Measurements from ENCODE around the gene GSTM3.
"Not testable (repeated sequence)": the region's sequence is repeated elsewhere in the genome, so short reads cannot be mapped to it uniquely, and the experiment has no call there.

GSTM3 gene

DNA sequence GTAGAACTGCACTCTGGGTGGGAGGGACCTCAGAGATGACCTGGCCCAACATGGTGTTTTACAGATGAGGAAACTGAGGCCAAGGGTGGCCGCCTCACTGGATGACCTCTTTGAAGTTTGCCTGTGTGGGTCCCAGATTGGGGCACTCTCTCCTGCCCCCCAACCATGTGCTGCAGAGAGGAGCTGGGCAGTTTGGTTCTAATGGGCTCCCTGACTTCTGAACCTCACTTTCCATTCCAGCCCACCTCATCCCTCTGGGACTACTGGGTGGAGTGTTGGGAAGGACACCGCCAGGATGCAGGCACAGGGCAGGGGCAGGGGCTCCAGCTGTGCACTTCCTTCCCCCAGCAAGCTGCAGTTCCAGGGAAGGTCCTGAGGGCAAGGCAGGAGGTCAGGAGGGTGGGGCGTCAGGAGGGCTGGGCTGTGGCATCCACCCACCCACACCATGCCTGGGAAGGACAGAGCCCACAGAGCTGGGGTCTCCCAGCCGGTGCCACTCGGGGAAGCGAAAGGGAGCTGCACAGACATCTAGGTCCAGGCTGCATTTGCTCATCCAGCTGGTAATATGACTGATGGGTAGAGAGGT, 33.2 kb upstream of the GSTM3 start:
- DNase-seq (ENCODE audit: low spot score), result no peak

DNA sequence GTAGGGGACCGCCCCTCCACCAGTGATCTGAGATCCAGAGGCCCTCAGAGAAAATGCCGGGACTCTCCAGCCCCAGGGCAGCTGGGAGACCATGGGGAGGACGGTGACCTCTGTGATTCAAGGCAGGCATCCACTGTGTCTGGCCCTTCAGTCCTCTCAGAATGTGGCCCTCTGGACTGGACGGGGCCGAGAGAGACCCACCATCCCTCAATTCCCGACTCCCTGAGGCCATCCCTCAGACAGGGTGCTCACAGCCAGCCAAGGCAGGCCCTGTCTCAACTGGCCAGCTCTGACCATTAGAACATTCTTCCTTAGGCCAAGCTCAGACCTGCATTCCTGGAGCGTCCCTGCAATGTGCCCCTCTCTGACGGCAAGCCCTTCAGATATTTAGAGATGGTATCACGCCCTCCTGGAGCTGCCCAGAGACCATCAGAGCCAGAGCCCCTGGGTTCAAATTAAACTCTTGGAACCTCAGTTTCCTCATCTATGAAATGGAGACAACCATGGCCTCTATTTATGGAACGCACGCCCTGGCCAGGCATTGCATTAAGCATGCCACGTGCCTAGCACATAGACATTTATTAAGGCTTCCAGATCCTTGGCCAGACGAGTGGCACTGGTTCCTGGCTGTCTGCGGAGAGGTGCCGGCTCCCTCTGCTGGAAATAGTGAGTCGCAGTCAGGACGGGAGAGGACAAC, 32.5 kb upstream of the GSTM3 start:
- DNase-seq (ENCODE audit: low spot score), result peak; percentile 90

DNA sequence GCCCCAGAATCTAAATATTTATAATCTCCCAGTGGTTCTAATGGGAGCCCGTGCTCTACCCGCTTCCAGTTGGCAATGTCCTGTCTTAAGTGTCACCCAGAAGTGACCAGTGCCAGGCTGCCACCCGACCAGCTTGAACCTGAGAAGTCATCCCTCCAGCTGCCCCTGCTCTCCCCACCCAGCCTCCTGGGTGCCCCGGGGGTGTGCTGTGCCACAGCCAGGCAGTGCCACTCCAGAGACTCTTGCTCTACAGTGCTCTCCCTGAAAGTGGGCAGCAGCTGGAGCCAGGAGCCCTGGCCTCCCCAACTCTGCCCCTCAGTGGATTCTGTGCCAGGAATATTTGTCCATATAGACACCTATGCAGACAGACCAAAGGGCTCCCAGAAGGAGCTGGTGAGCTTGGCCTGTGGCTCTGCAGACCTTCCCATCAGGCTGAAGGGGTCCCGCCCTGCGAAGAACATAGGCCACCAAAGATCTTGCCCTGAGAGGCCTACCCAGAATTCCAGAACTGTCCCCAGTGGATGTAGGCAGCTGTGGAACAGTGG, 31.9 kb upstream of the GSTM3 start:
- DNase-seq (ENCODE audit: low spot score), result no peak

DNA sequence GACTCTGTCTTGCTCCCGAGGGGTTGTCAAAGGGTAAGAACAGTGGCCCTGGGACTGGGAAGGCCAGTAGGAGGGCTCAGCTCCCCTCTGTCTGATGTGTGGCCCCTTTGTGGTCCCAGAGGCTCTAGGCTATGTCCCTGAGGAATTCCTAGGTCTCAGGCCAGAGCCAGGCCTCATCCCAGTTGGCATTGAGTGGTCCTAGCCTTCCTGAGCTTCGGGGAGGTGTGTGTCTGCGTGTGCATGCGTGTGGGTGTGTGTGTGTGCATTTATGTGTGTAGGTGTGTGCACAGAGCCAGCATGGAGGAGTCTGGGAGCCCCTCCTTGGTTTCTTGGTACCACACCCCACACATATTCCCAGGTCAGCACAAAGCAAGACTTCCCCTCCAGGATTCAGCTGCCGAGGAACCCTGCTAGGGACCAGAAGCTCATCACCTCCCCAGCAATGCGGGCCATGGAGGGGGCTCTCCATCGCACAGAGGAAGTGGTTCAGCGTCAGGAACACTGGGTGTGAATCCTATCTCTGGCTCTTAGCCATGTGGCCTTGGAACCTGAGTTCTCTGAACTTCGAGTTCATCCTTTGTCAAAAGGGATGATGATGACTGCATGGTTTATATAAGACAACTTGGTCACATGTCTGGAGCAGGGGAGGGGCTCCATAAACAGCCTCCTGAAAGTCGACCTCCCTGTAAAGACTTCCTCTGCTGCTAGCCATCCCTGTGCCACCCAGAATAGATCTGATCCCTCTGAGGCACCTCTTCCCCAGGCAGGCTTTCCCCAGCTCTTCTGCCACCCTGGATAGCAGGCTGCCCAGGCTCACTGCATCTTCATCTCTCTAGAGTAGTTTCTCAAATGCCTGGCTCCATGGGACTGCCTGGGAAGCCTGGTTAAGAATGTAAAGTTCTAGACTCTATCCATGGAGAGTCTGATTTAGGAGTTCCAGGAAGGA, 31.1 kb upstream of the GSTM3 start:
- no peak for DNase-seq (ENCODE audit: low spot score)

DNA sequence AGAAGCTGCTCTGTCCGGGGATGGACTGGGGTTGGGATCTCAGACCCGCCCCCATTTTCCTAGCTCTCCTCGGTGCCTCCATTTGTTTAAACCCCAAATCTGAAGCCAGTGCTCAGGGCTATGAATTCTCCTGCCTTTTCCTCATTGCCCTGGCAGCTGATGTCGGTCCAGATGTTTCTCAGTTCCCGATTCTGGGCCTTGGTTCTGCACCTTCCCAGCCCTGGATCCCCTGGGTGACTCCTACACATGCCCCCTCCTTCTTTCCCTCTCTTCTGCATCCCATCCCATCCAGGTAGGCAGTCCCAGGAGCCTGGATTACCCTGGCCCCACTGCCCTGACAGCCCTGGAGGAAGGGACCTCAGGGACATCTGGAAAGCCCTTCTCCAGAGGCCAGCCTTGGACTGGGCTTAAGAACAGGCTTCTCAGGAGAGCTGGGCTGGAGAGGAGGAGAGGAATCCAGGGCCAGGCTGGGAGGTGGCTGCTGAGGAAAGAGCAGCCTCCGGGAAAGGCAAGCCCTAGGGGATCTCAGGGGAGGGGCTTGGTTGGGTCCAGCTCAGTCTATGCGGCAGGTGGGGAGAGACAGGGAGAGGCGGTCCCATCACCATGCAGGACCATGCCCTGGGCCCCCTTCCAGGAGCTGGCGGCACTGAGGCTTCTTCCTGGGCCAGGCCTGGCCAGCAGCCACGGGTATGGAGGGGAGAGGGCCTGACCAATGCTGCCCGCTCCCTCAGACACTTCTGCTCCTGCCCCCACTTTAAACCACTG, 29.7 kb upstream of the GSTM3 start:
- DNase-seq (ENCODE audit: low spot score), result no peak

DNA sequence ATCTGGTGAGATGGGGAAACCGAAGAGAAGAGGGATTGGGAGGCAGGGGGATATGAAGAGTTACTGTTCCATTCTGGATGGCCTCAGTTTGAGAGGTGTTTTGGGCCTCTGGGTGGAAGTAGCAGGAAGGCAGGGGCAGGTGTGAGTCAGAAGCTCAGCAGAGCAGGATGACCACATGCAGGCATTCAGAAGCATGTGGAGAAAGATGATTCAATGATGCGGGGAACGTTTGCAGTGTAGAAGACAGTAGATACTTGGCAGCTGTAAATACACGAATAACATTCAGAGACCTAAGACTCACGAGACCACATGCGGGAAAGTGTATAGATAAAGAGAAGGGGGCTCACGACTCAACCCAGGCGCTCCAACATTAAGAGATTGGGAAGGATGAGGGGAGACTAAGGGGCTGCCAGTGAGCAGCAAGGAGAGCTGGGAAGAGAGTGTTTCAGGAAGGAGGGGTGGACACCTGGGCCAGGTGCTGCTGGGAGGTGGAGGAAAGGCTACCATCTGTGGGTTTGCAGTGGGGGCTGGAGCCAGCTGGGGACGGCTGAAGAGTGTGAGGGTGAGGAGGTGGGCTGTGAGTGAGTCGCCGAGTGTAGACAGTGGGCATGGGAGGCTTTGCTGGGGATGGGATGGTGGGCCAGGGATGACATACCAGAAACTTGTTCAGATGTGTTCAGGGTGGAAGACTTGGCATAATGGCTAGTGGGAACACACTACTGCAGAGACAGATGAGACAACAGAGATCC, 28.7 kb upstream of the GSTM3 start:
- DNase-seq (ENCODE audit: low spot score), result peak; percentile 93

DNA sequence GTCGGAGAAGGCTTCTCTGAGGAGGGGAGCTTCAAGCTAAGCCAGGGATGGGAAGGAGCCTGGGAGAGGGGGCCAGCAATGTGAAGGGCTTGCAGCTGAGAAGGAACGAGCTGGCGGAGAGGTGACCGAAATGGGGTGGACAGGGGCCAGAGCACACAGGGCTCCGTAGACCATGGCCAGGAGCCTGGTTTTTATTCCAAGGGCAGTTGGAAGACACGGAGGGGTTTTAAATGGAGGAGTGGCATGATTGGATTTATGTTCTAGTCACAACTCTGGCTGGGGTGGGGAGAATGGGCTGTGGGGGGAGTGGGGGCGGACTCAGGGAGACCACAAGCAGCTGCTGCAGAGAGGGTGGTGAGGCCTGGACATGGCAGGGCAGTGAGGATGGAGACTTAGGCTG, 28.0 kb upstream of the GSTM3 start:
- no peak for DNase-seq (ENCODE audit: low spot score)

DNA sequence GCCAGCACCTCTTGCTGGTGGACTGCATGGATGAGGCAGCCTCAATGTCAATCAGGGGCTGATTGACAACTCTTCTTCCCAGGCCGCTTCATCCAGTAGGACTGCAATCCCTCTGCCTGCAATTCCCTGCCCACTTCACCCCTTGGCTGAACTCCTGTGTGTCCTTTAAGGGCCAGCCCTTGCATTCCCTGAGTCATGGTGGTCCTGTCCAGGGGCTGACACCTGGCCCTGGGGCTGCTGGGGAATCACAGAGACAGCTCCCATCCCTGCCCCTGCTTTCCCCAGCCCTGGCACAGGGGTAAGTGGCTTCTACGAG, 27.5 kb upstream of the GSTM3 start:
- no peak for DNase-seq (ENCODE audit: low spot score)

DNA sequence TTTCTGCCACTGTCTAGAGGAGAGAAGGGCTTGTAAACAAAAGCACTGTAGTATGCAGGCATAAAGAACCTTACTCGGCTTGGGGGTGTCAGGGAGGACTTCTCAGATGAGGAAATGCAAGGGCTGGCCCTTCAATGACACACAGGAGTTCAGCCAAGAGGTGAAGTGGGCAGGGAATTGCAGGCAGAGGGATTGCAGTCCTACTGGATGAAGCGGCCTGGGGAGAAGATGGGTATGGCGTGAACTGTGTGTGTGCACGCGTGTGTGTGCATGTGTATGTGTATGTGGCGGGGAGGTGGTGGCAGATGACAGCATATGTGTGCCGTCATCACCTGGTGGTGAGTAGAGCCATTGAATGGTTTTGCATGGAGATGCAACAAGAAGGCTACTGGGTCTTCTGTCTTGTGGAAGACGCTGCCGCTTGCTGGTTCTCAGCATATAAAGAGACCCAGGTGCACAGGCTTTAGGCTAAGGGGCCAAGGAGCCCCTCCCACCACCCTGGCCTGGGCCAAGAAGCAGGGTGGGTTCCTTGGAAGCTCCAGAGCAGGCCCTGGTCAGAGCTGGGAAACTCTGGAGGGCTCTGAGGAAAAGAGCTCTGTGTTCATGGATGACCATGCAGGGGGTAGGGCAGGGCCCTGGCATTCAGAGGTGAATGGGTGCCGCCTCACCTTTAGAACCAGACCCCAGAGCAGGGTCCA, 26.9 kb upstream of the GSTM3 start:
- no peak for DNase-seq (ENCODE audit: low spot score)

DNA sequence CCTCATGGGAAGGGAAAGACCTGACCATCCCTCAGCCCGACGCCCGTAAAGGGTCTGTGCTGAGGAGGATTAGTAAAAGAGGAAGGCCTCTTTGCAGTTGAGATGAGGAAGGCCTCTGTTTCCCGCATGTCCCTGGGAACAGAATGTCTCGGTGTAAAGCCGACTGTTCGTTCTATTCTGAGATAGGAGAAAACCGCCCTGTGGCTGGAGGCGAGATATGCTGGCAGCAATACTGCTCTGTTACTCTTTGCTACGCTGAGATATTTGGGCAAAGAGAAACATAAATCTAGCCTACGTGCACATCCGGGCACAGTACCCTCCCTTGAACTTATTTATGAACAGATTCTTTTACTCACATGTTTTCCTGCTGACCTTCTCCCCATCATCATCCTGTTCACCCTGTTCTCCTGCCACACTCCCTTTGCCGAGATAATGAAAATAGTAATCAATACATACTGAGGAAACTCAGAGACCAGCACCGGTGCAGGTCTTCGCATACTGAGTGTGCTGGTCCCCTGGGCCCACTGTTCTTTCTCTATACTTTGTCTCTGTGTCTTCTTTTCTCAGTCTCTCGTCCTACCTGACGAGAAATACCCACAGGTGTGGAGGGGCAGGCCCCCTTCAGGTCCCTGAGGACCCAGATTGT, 26.3 kb upstream of the GSTM3 start:
- not testable (repeated sequence) for DNase-seq (ENCODE audit: low spot score)

DNA sequence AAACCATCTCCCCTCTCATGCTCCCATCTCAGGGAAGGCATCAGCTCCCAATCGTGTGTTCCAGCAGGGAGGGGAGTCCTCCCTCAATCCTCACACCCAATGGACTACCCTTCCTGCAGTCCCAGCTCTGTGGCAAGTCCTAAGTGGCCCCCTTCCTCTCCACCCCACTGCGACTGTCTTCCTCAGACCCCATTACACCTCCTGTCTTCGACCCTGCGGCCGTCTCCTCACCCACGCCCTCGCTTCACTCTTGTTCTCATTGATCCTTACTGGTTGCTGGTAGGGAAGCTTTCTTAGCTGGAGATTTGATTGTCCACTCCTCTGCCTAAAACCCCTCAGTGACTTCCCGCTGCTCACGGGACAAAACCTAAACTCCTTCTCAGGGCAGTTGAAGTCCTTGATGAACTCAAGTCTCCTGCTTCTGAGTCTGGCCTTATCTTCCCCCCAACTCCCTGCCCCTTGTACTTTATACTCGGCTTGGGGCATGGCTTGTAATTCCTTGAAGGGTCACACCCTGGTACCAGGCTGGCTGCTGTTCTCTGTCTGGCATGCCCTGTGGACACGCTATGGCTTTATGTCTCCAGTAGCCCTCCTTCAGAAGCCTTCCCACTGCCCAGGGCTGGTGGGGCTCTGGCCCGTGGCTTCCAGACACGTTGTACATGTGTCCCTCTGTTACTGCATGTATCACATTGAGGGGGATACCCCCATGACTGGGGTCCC, 25.2 kb upstream of the GSTM3 start:
- no peak for DNase-seq (ENCODE audit: low spot score)

DNA sequence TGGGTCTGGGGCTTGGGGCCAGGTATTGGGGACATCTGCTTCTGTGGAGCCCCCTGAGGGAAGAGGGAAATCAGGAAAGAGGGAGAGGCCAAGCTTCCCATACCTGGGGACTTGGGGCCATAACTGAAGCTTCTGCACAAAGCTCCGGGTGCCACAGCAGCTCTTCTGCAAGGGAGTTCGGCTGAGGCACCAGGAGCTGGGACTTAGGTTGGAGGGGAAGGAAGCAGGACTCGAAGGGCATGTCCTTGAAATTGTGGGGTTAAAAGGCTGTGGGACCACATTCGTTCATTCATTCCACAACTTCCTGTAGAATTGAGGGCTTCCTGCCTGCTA, 24.6 kb upstream of the GSTM3 start:
- DNase-seq (ENCODE audit: low spot score), result no peak

DNA sequence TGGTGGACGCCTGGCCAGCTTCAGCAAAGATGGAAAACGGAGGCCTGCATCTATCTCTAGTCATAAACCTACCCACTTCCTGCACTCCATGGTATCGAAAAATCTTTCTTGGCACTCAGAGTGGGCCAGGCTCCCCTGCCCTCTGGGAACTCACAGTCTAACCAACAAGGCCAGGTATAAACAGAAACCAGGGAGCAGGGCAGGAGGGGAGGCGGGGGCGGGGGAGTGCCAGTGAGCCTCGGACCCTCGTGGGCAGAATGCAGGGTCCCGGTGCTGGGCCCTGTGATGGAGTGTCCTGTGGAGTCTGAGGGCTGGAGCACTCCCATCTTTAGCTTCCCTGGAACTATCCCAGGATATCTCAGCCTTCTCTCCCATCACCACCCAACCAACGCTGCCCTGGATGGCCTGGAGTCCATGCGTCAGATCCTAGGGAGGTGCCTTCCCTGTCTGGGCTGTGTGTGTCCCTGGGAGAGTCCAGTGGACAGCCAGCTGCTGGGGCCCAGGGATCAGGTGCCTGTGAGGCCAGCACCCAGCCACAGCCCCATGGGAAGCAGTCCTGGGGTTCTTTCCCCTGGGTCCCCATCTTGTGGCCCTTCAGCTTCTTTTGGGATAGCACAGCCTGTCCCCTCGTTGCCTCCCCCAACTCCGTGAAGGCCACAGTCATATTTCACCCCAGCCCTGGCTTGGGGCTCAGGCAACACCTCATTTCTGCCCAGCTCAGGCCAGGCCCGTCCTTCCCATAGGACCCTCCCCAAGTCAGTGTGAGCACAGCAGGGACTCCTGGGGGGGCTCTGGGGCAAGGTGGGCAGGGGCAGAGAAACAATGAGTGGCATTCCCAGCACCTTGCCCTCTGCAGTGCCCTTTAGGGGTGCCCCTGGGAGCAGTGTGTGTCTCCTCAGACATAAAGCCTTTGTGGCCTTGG, 24.0 kb upstream of the GSTM3 start:
- no peak for DNase-seq (ENCODE audit: low spot score)

DNA sequence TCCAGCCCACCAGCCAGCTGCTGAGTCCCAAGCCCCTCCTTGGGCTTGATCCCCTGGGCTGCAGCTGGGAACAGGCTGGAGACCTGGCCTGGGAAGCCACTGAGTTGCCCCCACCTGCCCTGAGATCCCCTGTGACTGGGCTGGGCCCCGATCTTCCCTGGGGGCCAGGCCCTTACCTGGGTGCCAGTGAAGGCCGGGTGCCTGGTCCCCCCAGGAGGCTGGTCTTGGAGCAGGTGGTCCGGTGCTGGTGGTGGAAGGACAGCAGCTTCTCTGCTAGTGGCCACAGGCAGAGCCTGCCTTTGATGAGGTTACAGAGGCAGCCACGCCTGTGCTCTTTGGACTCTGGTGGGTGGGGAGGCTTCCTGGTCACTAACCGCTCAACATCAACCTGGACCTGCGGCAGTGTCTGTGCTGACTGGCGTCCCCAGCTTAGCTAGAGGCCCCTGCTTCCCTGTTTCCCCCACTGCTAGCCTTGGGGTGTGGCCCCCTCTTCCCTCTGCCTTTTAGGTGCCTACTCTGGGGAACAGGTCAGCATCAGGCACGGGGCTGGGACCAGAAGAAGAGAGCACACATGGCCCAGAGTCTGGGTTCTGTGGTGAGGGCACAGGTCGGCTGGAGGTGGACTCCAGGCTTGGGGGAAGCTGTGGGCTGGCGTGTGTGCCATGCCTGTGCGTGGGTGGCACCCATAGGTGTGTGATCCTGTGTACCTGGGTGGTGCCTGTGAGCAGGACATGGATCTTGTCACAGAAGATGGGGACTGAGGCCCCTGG, 23.0 kb upstream of the GSTM3 start, which contains the start of gene EPS8L3:
TSS of gene EPS8L3 (minus strand) at position 278 of the 770 bp plus-strand sequence. CDS start 2,174 bp downstream, outside the sequence.
- no peak for DNase-seq (ENCODE audit: low spot score)

DNA sequence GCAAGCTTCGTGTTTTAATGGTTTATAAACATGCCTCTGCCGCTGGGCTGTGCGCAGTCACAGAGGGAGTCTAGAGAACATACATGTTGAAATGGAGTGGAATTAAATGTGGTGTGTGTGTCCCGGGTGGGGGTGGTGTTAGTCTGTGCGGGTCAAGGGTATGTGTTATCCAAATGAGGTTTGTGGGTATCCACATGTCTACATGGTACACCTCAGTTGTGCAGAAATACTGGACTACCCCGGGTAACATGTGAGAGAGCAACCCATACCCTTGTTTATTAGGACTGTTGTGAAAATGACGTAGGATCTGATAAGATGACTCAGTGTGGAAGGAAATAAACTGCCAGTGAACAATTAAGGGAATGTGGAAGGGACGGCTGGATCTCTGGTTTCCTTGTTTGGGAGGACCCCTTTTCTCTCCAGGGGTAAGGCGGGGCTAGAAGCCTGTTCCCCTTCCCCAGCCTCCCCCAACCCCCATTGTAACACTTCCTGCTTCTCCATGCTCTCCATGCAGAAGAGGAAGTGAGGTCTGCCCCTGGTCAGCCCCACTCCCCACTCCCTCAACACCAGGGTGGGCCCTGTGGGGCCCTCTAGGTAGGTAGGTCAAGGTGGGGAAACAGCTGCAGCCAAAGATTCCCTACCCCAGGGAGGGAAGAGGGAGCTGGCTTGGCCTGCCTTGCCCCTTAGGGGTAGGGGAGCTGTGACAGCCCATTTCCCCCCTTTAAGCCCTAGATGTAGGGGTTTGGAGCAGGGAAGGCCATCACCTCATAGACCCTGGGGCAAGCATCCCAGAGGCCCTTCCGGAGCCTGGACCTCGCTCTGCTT, 22.2 kb upstream of the GSTM3 start:
- DNase-seq (ENCODE audit: low spot score), result peak; percentile 81

DNA sequence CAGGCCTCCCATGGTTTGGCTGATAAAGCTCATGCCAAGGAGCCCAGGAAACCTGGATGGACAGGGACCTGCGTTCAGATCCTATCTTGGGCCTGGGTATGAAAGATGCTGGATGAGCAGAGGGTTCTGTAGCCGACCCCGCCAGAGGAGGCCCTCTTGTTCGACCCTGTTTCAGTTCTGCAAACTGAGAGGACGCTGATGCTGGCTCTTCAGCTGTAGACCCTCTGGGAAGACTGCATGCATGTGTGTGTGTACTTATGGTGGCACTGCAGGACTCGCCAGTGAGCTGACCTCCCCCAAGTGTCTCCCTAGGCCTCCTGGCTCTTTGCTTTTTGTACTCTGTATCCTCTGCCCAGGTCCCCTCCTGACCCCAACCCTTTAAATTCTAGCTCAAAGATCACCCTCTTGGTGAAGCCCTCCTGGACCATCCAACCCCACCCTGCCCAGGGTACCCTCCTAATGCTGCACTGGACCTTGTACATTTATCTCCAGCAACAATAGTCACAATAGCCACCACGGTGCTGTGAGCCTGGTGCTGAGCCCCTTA, 21.3 kb upstream of the GSTM3 start:
- DNase-seq (ENCODE audit: low spot score), result no peak
